SK-N-SH (cell line): ENCODE measurements around the gene CDH13. TPM values are rescaled to one million over a fixed set of nuclear protein-coding genes. Genes with fewer than 3 reads are reported as not detected.

Experiments
- CTCF ChIA-PET: fragments of 300-600, 350-600 bp; formaldehyde crosslinking; extraction: SDS; loops from one replicate; lab custom pipeline; 2021; lab: Yijun Ruan, JAX
- POLR2A ChIA-PET: fragments of 350-600 bp; sonication (Branson Sonifier 250); formaldehyde crosslinking; extraction: SDS; loops from one replicate; lab custom pipeline; 2020; ENCODE audit warnings: antibody characterized with exemption, inconsistent platforms; lab: Yijun Ruan, JAX
- DNase-seq: peaks from one replicate; pipeline ENCODE4 v3.0.0; 2012
- H2AFZ ChIP-seq: fragments of 200-600 bp; sonication (generic); 2 replicates; pipeline ENCODE4 v1.8.1; 2016; ENCODE audit warnings: antibody characterized with exemption, mild to moderate bottlenecking, low read depth
- H3F3A ChIP-seq: fragments of 200-600 bp; sonication (generic); replicated peaks from 2 replicates; pipeline ENCODE3; 2016; ENCODE audit warnings: antibody characterized with exemption, mild to moderate bottlenecking; ENCODE audit not compliant: insufficient read depth
- H3K27ac ChIP-seq, 2 experiments: fragments of 200-500 bp in 1 of 2; fragments of 200-600 bp in 1 of 2; sonication (Bioruptor generic) in 1 of 2; sonication (generic), shearing (Covaris generic) in 1 of 2; 2 replicates each; pipeline versions ENCODE4 v1.5.1 to v1.6.1; 2014 to 2016; ENCODE audit warnings: low read depth in 2 of 2, inconsistent platforms in 1 of 2, low read length in 1 of 2, mild to moderate bottlenecking in 1 of 2, mixed read lengths in 1 of 2
- H3K27me3 ChIP-seq: fragments of 200-600 bp; sonication (generic), shearing (Covaris generic); 2 replicates; pipeline ENCODE4 v1.6.1; 2016; ENCODE audit warnings: mixed run types; ENCODE audit not compliant: insufficient read depth
- H3K36me3 ChIP-seq, 2 experiments: fragments of 200-500 bp in 1 of 2; fragments of 200-600 bp in 1 of 2; sonication (Bioruptor generic) in 1 of 2; sonication (generic) in 1 of 2; replicated peaks in 1 of 2; 2 replicates each; pipeline versions ENCODE3 to v1.5.1; 2014 to 2016; ENCODE audit warnings: low read length in 1 of 2, mild to moderate bottlenecking in 1 of 2; ENCODE audit not compliant: insufficient read depth in 2 of 2, control insufficient read depth in 1 of 2
- H3K4me1 ChIP-seq, 2 experiments: fragments of 200-500 bp in 1 of 2; fragments of 200-600 bp in 1 of 2; sonication (Bioruptor generic) in 1 of 2; sonication (generic), shearing (Covaris generic) in 1 of 2; 2 replicates each; pipeline versions ENCODE4 v1.5.1 to v1.6.1; 2014 to 2016; ENCODE audit warnings: low read depth in 1 of 2, low read length in 1 of 2, mixed run types in 1 of 2; ENCODE audit not compliant: insufficient read depth in 2 of 2, control insufficient read depth in 1 of 2
- H3K4me2 ChIP-seq: fragments of 200-600 bp; sonication (generic), shearing (Covaris generic); 2 replicates; pipeline ENCODE4 v1.6.1; 2017; ENCODE audit warnings: mixed run types
- H3K4me3 ChIP-seq, 2 experiments: fragments of 200-500 bp in 1 of 2; fragments of 200-600 bp in 1 of 2; sonication (Bioruptor generic) in 1 of 2; sonication (generic), shearing (Covaris generic) in 1 of 2; 2 replicates each; pipeline versions ENCODE4 v1.5.1 to v1.8.1; 2014 to 2016; ENCODE audit warnings: low read depth in 2 of 2, inconsistent platforms in 1 of 2, low read length in 1 of 2, mild to moderate bottlenecking in 1 of 2, mixed read lengths in 1 of 2, moderate library complexity in 1 of 2
- H3K79me2 ChIP-seq: fragments of 200-600 bp; sonication (generic); 2 replicates; pipeline ENCODE4 v1.8.1; 2017; ENCODE audit warnings: mild to moderate bottlenecking; ENCODE audit not compliant: insufficient read depth
- H3K9ac ChIP-seq: fragments of 200-600 bp; sonication (generic); 2 replicates; pipeline ENCODE4 v1.6.1; 2017; ENCODE audit warnings: mixed run types
- H3K9me2 ChIP-seq: fragments of 200-600 bp; sonication (generic); 2 replicates; pipeline ENCODE4 v1.6.1; 2017; ENCODE audit warnings: mixed run types
- H3K9me3 ChIP-seq: fragments of 200-600 bp; sonication (generic); 2 replicates; pipeline ENCODE4 v1.6.1; 2017; ENCODE audit warnings: mixed run types, mild to moderate bottlenecking, moderate library complexity
- H4K20me1 ChIP-seq: fragments of 200-600 bp; sonication (generic); 2 replicates; pipeline ENCODE4 v1.6.1; 2017; ENCODE audit warnings: mild to moderate bottlenecking, mixed run types; ENCODE audit not compliant: insufficient read depth
- ELF1 ChIP-seq: IDR thresholded peaks from 2 replicates; pipeline ENCODE4 v1.4.0; 2012
- EP300 ChIP-seq, 2 experiments: IDR thresholded peaks; 2 replicates each; pipeline versions ENCODE4 v1.4.0 to v1.6.1; 2012; ENCODE audit warnings: borderline replicate concordance in 1 of 2, low read depth in 1 of 2, low read length in 1 of 2
- FOSL2 ChIP-seq: IDR thresholded peaks from 2 replicates; pipeline ENCODE4 v1.4.0; 2012; ENCODE audit warnings: low read depth, mild to moderate bottlenecking, moderate library complexity, borderline replicate concordance
- FOXJ3 ChIP-seq: sonication (generic); formaldehyde crosslinking; IDR thresholded peaks from 2 replicates; pipeline ENCODE4 v1.5.1; 2020; ENCODE audit warnings: mild to moderate bottlenecking, missing genetic modification reagents
- FOXM1 ChIP-seq: IDR thresholded peaks from 2 replicates; pipeline ENCODE4 v1.4.0; 2012; ENCODE audit warnings: low read depth, mild to moderate bottlenecking
- GATA2 ChIP-seq: sonication (generic); formaldehyde crosslinking; IDR thresholded peaks from 2 replicates; pipeline ENCODE4 v1.5.0; 2020; ENCODE audit warnings: mild to moderate bottlenecking, missing genetic modification reagents
- MEF2A ChIP-seq: IDR thresholded peaks from 2 replicates; pipeline ENCODE4 v1.4.0; 2012; ENCODE audit warnings: low read depth, borderline replicate concordance
- NFIC ChIP-seq: IDR thresholded peaks from 2 replicates; pipeline ENCODE4 v1.4.0; 2012; ENCODE audit warnings: borderline replicate concordance
- NRF1 ChIP-seq: IDR thresholded peaks from 2 replicates; pipeline ENCODE4 v1.6.1; 2012; ENCODE audit warnings: low read depth, mild to moderate bottlenecking, low read length
- RFX5 ChIP-seq: IDR thresholded peaks from 2 replicates; pipeline ENCODE4 v1.6.1; 2012; ENCODE audit warnings: mild to moderate bottlenecking, improper control_type of control experiment, low read length
- SIN3A ChIP-seq: IDR thresholded peaks from 2 replicates; pipeline ENCODE4 v1.6.1; 2012; ENCODE audit warnings: low read depth, mild to moderate bottlenecking, low read length, moderate library complexity, borderline replicate concordance
- WGBS: methylation state at CpG from one replicate; pipeline ENCODE4 v1.1.6; 2017; ENCODE audit warnings: low lambda C conversion rate; 5-methylcytosine and 5-hydroxymethylcytosine counted together
- polyA plus RNA-seq, 3 experiments: library from polyadenylated mRNA; depleted of rRNA; stranded (reverse); fragments of >200 nt; gene quantifications; 2 replicates each; pipeline ENCODE4 v1.2.3, GENCODE V29; 2012
- TF ChIP-seq, protein P1 (sequence below): IDR thresholded peaks from 2 replicates; pipeline ENCODE4 v1.6.1; 2012; ENCODE audit warnings: mild to moderate bottlenecking, low read depth, low read length, moderate library complexity
- TF ChIP-seq, protein P2 (sequence below): fragments of 200-600 bp; sonication (generic); IDR thresholded peaks from 2 replicates; pipeline ENCODE4 v1.6.1; 2017; ENCODE audit warnings: antibody characterized with exemption, mild to moderate bottlenecking, moderate library complexity
- TF ChIP-seq, protein P3 (sequence below): IDR thresholded peaks from 2 replicates; pipeline ENCODE4 v1.4.0; 2012; ENCODE audit warnings: low read depth, borderline replicate concordance

Gene CDH13
- polyA plus RNA-seq, 1 of the 3 experiments (the other 2 are of a cell fraction) = 93.0 TPM

DNA sequence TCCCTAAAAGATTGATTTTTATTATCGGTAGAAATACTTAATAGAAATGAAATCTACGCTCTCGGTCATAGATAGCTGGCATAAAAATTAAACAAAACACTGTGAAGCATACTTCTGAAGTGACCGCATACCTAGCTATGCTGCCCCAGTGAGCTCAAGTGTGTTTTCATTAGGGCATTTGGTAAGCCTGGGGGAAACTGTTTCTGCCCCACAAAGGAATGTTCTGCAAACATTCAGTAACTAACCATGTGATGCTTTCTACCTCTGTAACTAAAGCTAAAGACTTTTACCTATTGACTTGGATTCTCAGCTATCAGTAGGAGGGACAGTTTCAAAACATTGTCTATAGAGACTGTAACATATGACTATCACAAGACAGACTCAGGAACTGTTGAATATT lies 1087.5 kb downstream of the CDH13 start:
- ChIA-PET CTCF (no interaction called here), POLR2A (no interaction called here)
- 42% methylated on average over 4 of the region's 4 CpGs for WGBS
- no peaks in the 10 kb centered on the region for H3K36me3 ChIP-seq
- H3K4me3 ChIP-seq = no peak overlapping the region
- no peaks in the 10 kb centered on the region for H3K4me1 ChIP-seq
- H3K9ac ChIP-seq = no peak overlapping the region
- no peak overlapping the region for H3K27ac ChIP-seq
- peaks cover 3% of the 10 kb centered on the region for H3F3A ChIP-seq
- no peaks in the 10 kb centered on the region for H3K9me2 ChIP-seq
- no peaks in the 10 kb centered on the region for H3K9me3 ChIP-seq
- H2AFZ ChIP-seq = no peak overlapping the region
- H4K20me1 ChIP-seq = no peaks in the 10 kb centered on the region
- no peak for TF ChIP-seq FOXJ3 (CRISPR knock-in tag)
- TF ChIP-seq, protein P1, sequence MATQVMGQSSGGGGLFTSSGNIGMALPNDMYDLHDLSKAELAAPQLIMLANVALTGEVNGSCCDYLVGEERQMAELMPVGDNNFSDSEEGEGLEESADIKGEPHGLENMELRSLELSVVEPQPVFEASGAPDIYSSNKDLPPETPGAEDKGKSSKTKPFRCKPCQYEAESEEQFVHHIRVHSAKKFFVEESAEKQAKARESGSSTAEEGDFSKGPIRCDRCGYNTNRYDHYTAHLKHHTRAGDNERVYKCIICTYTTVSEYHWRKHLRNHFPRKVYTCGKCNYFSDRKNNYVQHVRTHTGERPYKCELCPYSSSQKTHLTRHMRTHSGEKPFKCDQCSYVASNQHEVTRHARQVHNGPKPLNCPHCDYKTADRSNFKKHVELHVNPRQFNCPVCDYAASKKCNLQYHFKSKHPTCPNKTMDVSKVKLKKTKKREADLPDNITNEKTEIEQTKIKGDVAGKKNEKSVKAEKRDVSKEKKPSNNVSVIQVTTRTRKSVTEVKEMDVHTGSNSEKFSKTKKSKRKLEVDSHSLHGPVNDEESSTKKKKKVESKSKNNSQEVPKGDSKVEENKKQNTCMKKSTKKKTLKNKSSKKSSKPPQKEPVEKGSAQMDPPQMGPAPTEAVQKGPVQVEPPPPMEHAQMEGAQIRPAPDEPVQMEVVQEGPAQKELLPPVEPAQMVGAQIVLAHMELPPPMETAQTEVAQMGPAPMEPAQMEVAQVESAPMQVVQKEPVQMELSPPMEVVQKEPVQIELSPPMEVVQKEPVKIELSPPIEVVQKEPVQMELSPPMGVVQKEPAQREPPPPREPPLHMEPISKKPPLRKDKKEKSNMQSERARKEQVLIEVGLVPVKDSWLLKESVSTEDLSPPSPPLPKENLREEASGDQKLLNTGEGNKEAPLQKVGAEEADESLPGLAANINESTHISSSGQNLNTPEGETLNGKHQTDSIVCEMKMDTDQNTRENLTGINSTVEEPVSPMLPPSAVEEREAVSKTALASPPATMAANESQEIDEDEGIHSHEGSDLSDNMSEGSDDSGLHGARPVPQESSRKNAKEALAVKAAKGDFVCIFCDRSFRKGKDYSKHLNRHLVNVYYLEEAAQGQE = no peak
- no peak for TF ChIP-seq SIN3A
- no peak for TF ChIP-seq ELF1
- no peak for TF ChIP-seq NFIC
- no peak overlapping the region; the same call in 1 of the 2 replicates for H3K4me2 ChIP-seq
- no peaks in the 10 kb centered on the region for H3K27me3 ChIP-seq
- no peak for DNase-seq
- no peaks in the 10 kb centered on the region for H3K79me2 ChIP-seq

DNA sequence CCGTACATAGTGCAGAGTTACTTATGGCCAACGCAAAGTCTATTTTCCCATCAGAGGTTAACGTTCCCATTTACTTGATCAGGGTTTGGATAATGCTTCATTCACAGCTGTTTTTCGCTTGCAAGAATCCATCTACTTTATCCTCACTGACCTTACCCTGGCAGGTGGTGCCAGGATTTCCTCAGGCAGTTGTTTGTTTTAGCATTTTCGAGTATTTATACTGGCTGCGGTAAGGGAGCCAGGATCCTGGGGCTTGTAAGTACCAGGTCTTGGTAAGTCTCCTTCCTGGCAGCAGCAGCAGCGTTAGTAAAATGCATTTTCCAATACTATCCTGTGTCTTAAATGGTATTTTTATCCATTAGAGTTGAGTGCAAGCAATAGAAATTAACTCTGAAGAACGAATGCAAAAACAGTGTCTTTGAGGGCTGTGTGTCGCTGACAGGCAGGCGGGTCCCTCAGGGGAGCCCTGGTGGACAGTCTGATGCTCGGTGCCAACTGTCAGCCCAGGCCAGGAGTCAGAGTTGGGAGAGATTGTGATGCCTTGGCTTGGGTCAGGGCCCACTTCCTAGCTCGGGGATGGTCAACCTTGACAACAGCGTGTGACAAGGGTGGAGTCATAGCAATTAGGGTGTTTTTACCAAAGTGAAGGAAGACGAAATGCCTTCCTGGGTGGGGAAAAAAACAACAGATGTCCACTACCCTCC lies 1088.6 kb downstream of the CDH13 start:
- H4K20me1 ChIP-seq = no peaks in the 10 kb centered on the region
- no peaks in the 10 kb centered on the region for H3K36me3 ChIP-seq
- no peak overlapping the region for H3K4me2 ChIP-seq
- H3K4me3 ChIP-seq = no peak overlapping the region; a peak in 1 of 4 replicates
- ChIA-PET POLR2A (no interaction called here), CTCF (no interaction called here)
- H3K4me1 ChIP-seq = no peaks in the 10 kb centered on the region
- TF ChIP-seq MEF2A = no peak
- H3K27ac ChIP-seq = no peak overlapping the region
- WGBS = 45% methylated on average over 14 of the region's 14 CpGs
- peaks cover 3% of the 10 kb centered on the region for H3F3A ChIP-seq
- H3K9me2 ChIP-seq = no peaks in the 10 kb centered on the region
- no peaks in the 10 kb centered on the region for H3K79me2 ChIP-seq
- no peak overlapping the region for H2AFZ ChIP-seq
- no peak for DNase-seq
- no peaks in the 10 kb centered on the region for H3K27me3 ChIP-seq
- H3K9me3 ChIP-seq = no peaks in the 10 kb centered on the region
- no peak overlapping the region for H3K9ac ChIP-seq

- H2AFZ ChIP-seq = no peak overlapping the region
Observed at GRCh38 chr16:83717308-83717707, 1090.5 kb downstream of the CDH13 start.

More at GRCh38 chr16:83717308-83717707, 1090.5 kb downstream of the CDH13 start:
- Histone ChIP-seq H3K4me2 (no peak overlapping the region), H3K9me3 (no peaks in the 10 kb centered on the region), H3K4me1 (no peaks in the 10 kb centered on the region), H3K79me2 (no peaks in the 10 kb centered on the region), H3F3A (peaks cover 3% of the 10 kb centered on the region), H3K4me3 (no peak overlapping the region), H4K20me1 (no peaks in the 10 kb centered on the region), H3K27ac (peak overlapping the region in 1 of 2 experiments; percentile 70; a peak in 1 of 4 replicates), H3K36me3 (no peaks in the 10 kb centered on the region), H3K9ac (no peak overlapping the region), H3K27me3 (no peaks in the 10 kb centered on the region), H3K9me2 (no peaks in the 10 kb centered on the region)
- WGBS = 52% methylated on average over 7 of the region's 7 CpGs
- no peak for DNase-seq
- TF ChIP-seq GATA2 (CRISPR knock-in tag) (no peak), FOSL2 (no peak), NRF1 (no peak), RFX5 (no peak), EP300 (IDR thresholded peaks at IDR 0.05; ENCODE audit: borderline replicate concordance in 1 of 2, low read depth in 1 of 2, low read length in 1 of 2) (no peak), FOXM1 (no peak)
- TF ChIP-seq, protein P2, sequence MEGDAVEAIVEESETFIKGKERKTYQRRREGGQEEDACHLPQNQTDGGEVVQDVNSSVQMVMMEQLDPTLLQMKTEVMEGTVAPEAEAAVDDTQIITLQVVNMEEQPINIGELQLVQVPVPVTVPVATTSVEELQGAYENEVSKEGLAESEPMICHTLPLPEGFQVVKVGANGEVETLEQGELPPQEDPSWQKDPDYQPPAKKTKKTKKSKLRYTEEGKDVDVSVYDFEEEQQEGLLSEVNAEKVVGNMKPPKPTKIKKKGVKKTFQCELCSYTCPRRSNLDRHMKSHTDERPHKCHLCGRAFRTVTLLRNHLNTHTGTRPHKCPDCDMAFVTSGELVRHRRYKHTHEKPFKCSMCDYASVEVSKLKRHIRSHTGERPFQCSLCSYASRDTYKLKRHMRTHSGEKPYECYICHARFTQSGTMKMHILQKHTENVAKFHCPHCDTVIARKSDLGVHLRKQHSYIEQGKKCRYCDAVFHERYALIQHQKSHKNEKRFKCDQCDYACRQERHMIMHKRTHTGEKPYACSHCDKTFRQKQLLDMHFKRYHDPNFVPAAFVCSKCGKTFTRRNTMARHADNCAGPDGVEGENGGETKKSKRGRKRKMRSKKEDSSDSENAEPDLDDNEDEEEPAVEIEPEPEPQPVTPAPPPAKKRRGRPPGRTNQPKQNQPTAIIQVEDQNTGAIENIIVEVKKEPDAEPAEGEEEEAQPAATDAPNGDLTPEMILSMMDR = peak; percentile 25; the same call in 1 of the 2 replicates
- TF ChIP-seq, protein P3, sequence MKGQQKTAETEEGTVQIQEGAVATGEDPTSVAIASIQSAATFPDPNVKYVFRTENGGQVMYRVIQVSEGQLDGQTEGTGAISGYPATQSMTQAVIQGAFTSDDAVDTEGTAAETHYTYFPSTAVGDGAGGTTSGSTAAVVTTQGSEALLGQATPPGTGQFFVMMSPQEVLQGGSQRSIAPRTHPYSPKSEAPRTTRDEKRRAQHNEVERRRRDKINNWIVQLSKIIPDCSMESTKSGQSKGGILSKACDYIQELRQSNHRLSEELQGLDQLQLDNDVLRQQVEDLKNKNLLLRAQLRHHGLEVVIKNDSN = no peak
- ChIA-PET POLR2A (no interaction called here), CTCF (no interaction called here)
